Esophagus squamous epithelium (tissue), 5 donors: ENCODE measurements around the gene TSPAN5. TPM values are rescaled to one million over a fixed set of nuclear protein-coding genes. Genes with fewer than 3 reads are reported as not detected.

Experiments used
- DNase-seq: peaks from one replicate; lab custom pipeline; 2025; lab: John Stamatoyannopoulos, UW
- H3K27ac ChIP-seq, 4 donors: fragments of 200-600 bp; sonication (generic); one replicate each; pipeline ENCODE4 v1.5.1; 2016 to 2019; ENCODE audit warnings: mild to moderate bottlenecking in 1 of 4
- H3K27me3 ChIP-seq, 4 donors: fragments of 200-600 bp; sonication (generic); 1 replicate in 3 of 4; 2 replicates in 1 of 4; pipeline versions ENCODE4 v1.5.1 to v1.6.0; 2017 to 2021; ENCODE audit warnings: antibody characterized with exemption in 1 of 4
- H3K36me3 ChIP-seq, 3 donors: fragments of 200-600 bp; sonication (generic); one replicate each; pipeline ENCODE4 v1.5.1; 2016 to 2019
- H3K4me1 ChIP-seq, 3 donors: fragments of 200-600 bp; sonication (generic); one replicate each; pipeline ENCODE4 v1.5.1; 2017 to 2019
- H3K4me3 ChIP-seq, 4 donors: fragments of 200-600 bp; sonication (generic); 1 replicate in 3 of 4; 2 replicates in 1 of 4; pipeline ENCODE4 v1.5.1; 2016 to 2019; ENCODE audit warnings: mild to moderate bottlenecking in 2 of 4, moderate library complexity in 1 of 4
- H3K9me3 ChIP-seq, 3 donors: fragments of 200-600 bp; sonication (generic); one replicate each; pipeline ENCODE4 v1.5.1; 2016 to 2019
- CTCF ChIP-seq, 6 experiments: fragments of 450-650 bp in 4 of 6; fragments of 200-600 bp in 2 of 6; sonication (generic) in 2 of 6; IDR thresholded peaks; one replicate each; pipeline ENCODE4 v1.5.1; 2016 to 2019; ENCODE audit warnings: antibody characterized with exemption in 6 of 6, mild to moderate bottlenecking in 4 of 6, moderate library complexity in 4 of 6
- POLR2A ChIP-seq, 4 donors: fragments of 450-650 bp; IDR thresholded peaks; one replicate each; pipeline ENCODE4 v1.6.1; 2017; ENCODE audit warnings: antibody characterized with exemption in 4 of 4, mild to moderate bottlenecking in 4 of 4, moderate library complexity in 3 of 4
- WGBS, 2 donors: methylation state at CpG; one replicate each; pipeline ENCODE4 v1.1.5; 2018; 5-methylcytosine and 5-hydroxymethylcytosine counted together
- intact Hi-C: fragments of 100-400 bp; cut with DNase I; formaldehyde crosslinking; loops from one replicate; pipeline ENCODE4 v1.15.0; 2022
- total RNA-seq, 4 donors: library from RNA; depleted of rRNA; stranded (reverse); fragments of >200 nt; gene quantifications; one replicate each; pipeline ENCODE4 v1.1.0, GENCODE V29; 2016
- donor health status: DM: yes; HTN: yes; CAD: no.

The TSPAN5 gene
- total RNA-seq, 4 donors from 2014 or later, result 10.9 to 19.0 (median 13.9) TPM

- Histone ChIP-seq H3K4me3 (no peak overlapping the region), H3K36me3 (no peaks in the 10 kb centered on the region), H3K27me3 (no peaks in the 10 kb centered on the region), H3K9me3 (no peaks in the 10 kb centered on the region), H3K27ac (no peak overlapping the region), H3K4me1 (peaks cover 0 to 15% (median 0%) of the 10 kb centered on the region in 3 donors)
- 86 to 91% methylated on average over 1 to 2 of the region's 2 CpGs for WGBS, 2 donors
- intact Hi-C loops, result no loop called here
- TF ChIP-seq POLR2A (IDR thresholded peaks at IDR 0.05) (no peak), CTCF (IDR thresholded peaks at IDR 0.05) (no peak)
- no peak for DNase-seq
Measured at GRCh38 chr4:98617358-98618047, 40.9 kb downstream of the TSPAN5 start.

GRCh38 chr4:98615991-98616390 lies 42.4 kb downstream of the TSPAN5 start:
- no peaks in the 10 kb centered on the region for H3K36me3 ChIP-seq
- intact Hi-C loops, result no loop called here
- H3K4me1 ChIP-seq, result peaks cover 0 to 29% (median 9%) of the 10 kb centered on the region in 3 donors
- WGBS, 2 donors, result 77 to 93% methylated on average over 3 of the region's 3 CpGs
- no peak for TF ChIP-seq CTCF (IDR thresholded peaks at IDR 0.05)
- TF ChIP-seq POLR2A (IDR thresholded peaks at IDR 0.05), result no peak
- no peak for DNase-seq
- no peaks in the 10 kb centered on the region for H3K9me3 ChIP-seq
- no peak overlapping the region for H3K4me3 ChIP-seq
- H3K27ac ChIP-seq, result no peak overlapping the region
- H3K27me3 ChIP-seq, result no peaks in the 10 kb centered on the region

- no peak overlapping the region for H3K27ac ChIP-seq
- peaks cover 0 to 34% (median 10%) of the 10 kb centered on the region in 3 donors for H3K4me1 ChIP-seq
- 74 to 84% methylated on average over 4 of the region's 4 CpGs for WGBS, 2 donors
- intact Hi-C loops, result no loop called here
- H3K4me3 ChIP-seq, result no peak overlapping the region
- H3K27me3 ChIP-seq, result no peaks in the 10 kb centered on the region
- TF ChIP-seq POLR2A (IDR thresholded peaks at IDR 0.05), result no peak
- TF ChIP-seq CTCF (IDR thresholded peaks at IDR 0.05), result no peak
- H3K9me3 ChIP-seq, result no peaks in the 10 kb centered on the region
- no peak for DNase-seq
- no peaks in the 10 kb centered on the region for H3K36me3 ChIP-seq
Measured at GRCh38 chr4:98614662-98615061, 43.7 kb downstream of the TSPAN5 start.

GRCh38 chr4:98614094-98614493 lies 44.3 kb downstream of the TSPAN5 start:
- no peaks in the 10 kb centered on the region for H3K27me3 ChIP-seq
- H3K4me1 ChIP-seq, result peaks cover 0 to 34% (median 11%) of the 10 kb centered on the region in 3 donors
- TF ChIP-seq CTCF (IDR thresholded peaks at IDR 0.05) (no peak), POLR2A (IDR thresholded peaks at IDR 0.05) (no peak)
- no peak for DNase-seq
- no peak overlapping the region for H3K4me3 ChIP-seq
- 86 to 100% methylated on average over 1 to 2 of the region's 3 CpGs for WGBS, 2 donors
- intact Hi-C loops, result no loop called here
- H3K9me3 ChIP-seq, result no peaks in the 10 kb centered on the region
- H3K36me3 ChIP-seq, result no peaks in the 10 kb centered on the region
- no peak overlapping the region for H3K27ac ChIP-seq

GRCh38 chr4:98613453-98614075 lies 44.8 kb downstream of the TSPAN5 start:
- no peaks in the 10 kb centered on the region for H3K36me3 ChIP-seq
- no peak for TF ChIP-seq CTCF (IDR thresholded peaks at IDR 0.05)
- peaks cover 0 to 34% (median 11%) of the 10 kb centered on the region in 3 donors for H3K4me1 ChIP-seq
- WGBS, 2 donors, result 66 to 75% methylated on average over 4 of the region's 4 CpGs
- no peak for DNase-seq
- no peaks in the 10 kb centered on the region for H3K9me3 ChIP-seq
- no peaks in the 10 kb centered on the region for H3K27me3 ChIP-seq
- H3K27ac ChIP-seq, result no peak overlapping the region
- intact Hi-C loops, result no loop called here
- H3K4me3 ChIP-seq, result no peak overlapping the region
